ENCODE results near the gene PIP4P1.
"Not testable (repeated sequence)": the region's sequence is repeated elsewhere in the genome, so short reads cannot be mapped to it uniquely, and the experiment has no call there.

Gene PIP4P1

GRCh38 chr14:20461225-20462141, at the start of gene PIP4P1:
Gene PIP4P1 (minus strand): TSS chr14:20461434. CDS start chr14:20461325, 109 bp downstream.
- peak; percentile 98 for DNase-seq

- no peak for DNase-seq
Observed at GRCh38 chr14:20508367-20508766, 47.1 kb upstream of the PIP4P1 start.

- not testable (repeated sequence) for DNase-seq
Observed at GRCh38 chr14:20507537-20507936, 46.3 kb upstream of the PIP4P1 start.

DNA sequence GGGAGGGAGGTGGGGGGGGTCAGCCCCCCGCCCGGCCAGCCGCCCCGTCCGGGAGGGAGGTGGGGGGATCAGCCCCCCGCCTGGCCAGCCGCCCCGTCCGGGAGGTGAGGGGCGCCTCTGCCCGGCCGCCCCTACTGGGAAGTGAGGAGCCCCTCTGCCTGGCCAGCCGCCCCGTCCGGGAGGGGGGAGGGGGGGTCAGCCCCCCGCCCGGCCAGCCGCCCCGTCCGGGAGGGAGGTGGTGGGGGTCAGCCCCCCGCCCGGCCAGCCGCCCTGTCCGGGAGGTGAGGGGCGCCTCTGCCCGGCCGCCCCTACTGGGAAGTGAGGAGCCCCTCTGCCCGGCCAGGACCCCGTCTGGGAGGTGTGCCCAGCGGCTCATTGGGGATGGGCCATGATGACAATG, 45.5 kb upstream of the PIP4P1 start:
- DNase-seq, result not testable (repeated sequence)

DNA sequence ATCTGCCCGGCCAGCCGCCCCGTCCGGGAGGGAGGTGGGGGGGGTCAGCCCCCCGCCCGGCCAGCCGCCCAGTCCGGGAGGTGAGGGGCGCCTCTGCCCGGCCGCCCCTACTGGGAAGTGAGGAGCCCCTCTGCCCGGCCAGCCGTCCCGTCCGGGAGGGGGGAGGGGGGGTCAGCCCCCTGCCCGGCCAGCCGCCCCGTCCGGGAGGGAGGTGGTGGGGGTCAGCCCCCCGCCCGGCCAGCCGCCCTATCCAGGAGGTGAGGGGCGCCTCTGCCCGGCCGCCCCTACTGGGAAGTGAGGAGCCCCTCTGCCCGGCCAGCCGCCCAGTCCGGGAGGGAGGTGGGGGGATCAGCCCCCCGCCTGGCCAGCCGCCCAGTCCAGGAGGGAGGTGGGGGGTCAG, 45.0 kb upstream of the PIP4P1 start:
- DNase-seq, result not testable (repeated sequence)

GRCh38 chr14:20503898-20504297, 42.7 kb upstream of the PIP4P1 start:
- no peak for DNase-seq

DNA sequence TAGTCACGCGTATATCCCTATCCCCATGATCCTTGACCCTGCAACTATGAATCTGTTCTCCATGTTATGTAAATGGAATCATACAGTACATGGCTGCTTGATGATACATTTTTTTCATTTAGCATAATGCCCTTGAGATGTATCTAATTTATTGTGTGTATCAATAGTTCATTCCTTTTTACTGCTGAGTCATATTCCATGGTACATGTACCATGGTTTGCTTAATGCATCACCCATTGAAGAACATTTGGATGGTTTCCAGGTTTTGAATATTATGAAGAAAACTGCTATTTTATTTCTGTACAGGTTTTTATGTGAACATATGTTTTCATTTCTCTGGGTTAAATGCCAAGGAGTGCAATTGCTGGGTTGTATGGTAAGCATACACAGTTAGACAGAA, 40.1 kb upstream of the PIP4P1 start:
- no peak for DNase-seq

DNA sequence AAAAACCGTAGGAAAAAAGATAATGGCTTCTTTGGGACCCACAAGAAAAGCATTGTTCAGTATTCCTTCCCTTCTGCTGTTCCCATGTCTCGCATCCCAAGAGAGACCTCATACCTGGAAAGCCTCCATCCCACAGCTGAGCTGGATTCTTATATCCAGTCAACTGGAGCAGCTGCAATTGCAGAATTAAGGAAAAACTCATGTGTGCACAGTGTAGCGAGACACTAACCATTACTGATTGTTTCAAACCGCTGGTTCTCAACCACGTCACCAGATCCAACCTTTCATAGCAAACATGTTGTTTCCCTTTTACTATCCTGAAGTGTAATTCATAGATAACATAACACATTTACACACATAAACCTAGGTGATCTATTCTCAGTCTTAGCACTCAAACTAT, 38.6 kb upstream of the PIP4P1 start:
- DNase-seq, result no peak

- no peak for DNase-seq
Observed at GRCh38 chr14:20499108-20499507, 37.9 kb upstream of the PIP4P1 start.

GRCh38 chr14:20498622-20499021, 37.4 kb upstream of the PIP4P1 start:
- no peak for DNase-seq

DNA sequence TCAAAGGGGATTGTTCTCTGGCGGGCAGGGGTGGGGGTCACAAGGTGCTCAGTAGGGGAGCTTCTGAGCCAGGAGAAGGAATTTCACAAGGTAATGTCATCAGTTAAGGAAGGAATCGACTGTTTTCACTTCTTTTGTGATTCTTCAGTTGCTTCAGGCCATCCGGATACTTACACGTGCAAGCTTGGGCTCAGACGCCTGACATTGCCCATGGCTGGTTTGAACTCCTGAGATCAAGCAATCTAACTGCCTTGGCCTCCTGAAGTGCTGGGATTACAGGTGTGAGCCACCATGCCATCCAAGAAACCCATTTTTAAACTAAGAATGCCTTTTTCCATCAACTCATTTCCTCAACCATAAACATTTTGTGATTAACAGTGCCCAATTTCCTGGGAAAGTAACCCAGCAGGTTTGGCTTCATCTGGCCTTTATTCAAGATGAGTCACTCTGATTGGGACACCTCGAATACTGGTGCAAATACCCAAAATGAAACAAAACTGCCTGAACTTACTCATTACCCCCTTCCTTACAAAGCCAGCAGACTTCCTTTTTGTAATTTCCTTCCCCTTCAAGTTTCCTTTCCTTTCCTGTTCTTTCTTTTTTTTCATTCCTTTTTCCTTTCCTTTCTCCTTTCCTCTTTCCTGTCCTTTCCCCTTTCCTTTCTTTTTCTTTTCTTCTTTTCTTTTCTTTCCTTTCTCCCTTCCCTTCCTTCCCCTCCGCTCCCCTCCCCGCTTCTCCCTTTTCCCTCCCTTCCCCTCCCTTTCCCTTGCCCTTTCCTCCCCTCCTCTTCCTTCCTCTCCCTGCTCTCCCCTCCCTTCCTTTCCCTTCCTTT, 33.9 kb upstream of the PIP4P1 start:
- no peak for DNase-seq

- DNase-seq, result no peak
Observed at GRCh38 chr14:20493634-20494033, 32.4 kb upstream of the PIP4P1 start.

- no peak for DNase-seq
Observed at GRCh38 chr14:20492486-20492885, 31.3 kb upstream of the PIP4P1 start.

- no peak for DNase-seq
Observed at GRCh38 chr14:20490563-20490962, 29.3 kb upstream of the PIP4P1 start.

- DNase-seq, result no peak
Observed at GRCh38 chr14:20489093-20489994, 28.1 kb upstream of the PIP4P1 start.

DNA sequence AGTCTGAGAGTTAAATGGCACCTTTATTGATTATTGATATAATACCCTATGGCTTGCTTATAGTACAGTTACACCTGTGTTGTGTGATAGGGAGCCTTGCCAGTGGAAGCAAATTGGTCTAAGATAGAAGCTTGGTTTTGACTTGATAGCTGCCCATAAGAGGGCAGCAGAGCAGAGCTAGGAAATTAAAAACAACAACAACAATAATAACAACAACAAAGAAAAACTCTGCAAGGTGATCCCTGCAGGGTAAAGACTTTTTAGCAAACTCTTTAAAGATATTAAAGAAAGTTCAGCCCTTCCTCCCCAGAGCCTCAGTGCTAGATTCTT, 26.1 kb upstream of the PIP4P1 start:
- no peak for DNase-seq

GRCh38 chr14:20486684-20487395, 25.6 kb upstream of the PIP4P1 start:
- no peak for DNase-seq

DNA sequence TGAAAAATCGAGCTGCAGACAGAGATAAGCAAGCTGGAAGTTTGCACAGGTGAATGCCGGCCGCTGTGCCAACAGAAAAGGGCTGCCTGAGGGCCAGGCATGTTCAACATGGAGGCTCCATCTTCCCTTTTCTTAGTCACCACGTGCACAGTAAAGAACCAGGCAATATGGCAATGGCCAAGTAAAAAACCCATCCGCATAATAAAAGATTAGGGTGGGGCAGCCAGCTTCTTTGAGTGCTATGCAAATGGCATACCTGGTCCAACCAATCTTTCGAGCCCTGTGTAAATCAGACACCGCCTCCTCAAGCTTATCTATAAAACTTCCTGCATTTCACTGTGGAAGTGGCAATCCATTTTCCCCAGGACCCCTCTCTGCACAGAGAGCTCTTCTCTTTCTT, 24.7 kb upstream of the PIP4P1 start:
- DNase-seq, result no peak

DNA sequence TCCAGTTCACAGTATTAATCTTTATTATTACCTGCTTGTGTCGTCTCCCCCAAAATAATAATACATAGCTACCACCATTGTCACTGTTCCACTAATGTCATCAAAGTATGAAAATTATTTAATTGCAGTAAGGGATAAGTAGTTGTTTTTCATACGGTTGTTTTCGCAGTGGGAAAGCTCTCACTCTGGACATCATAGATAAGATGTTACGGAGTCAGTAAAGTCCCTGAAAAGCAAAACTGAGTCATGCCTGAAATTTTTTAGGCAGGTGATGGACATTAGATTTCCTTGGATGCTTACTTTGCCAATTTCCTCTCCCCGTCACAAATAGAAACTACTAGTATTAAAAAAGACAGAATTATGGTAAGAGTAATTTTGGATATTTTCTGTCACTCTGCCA, 21.1 kb upstream of the PIP4P1 start:
- DNase-seq, result no peak

DNA sequence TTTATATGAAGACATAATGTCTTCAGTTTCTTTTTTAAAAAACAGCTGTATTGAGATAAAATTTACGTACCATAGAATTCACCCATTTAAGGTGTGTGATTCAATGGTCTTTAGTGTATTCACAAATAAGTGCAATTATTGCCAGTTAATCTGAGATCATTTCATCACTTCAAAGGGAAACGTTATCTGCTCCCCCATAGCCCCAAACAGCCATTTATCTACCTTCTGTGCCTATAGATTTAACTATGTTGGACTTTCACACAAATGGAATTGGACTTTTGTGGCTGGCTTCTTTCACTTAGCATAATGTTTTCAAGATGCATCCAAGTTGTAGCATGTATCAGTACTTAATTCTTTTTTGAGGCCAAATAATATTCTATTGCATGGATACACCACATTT, 17.7 kb upstream of the PIP4P1 start:
- no peak for DNase-seq

DNA sequence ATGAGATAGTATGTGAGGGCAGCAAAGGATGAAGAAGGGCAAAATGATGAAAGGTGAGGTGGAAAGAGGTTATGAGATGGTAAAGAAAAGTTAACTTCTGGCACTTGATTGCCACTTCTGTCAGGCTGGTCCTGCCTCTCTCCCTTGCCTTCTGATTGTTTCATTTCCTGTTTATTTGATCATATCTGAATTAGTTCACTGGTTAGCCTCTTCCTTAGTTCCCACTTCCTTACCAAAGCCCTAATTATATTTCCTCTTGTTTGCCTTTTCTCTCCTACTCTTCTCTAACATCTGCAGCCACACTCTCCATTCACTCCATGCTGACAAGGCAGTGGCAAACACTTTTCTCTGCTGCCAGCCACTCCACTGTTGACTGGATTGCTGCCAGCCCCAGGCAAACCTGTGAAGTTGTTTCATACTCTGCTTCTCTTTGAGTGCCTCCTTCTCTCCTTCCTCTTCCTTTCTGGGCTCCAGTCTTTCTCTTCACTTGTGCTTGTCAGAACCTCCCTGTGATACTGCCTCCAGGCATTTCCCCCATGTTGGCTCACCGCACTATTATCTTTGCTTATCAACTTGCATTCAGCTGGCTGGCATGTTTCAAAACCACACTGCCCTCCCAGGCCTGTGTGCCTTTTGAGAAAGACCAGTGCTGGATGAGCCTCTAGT, 16.1 kb upstream of the PIP4P1 start:
- DNase-seq, result no peak

- no peak for DNase-seq
Observed at GRCh38 chr14:20476776-20477175, 15.5 kb upstream of the PIP4P1 start.

All from NCI-H510A (cell line).